HT-29 (cell line): ENCODE data around the gene PSMA3. TPM values are rescaled to one million over a fixed set of nuclear protein-coding genes. Genes with fewer than 3 reads are reported as not detected.
"Not testable (repeated sequence)": the region's sequence is repeated elsewhere in the genome, so short reads cannot be mapped to it uniquely, and the experiment has no call there.

Experiments used
- DNase-seq: peaks from one replicate; pipeline ENCODE4 v3.0.0-alpha.2; 2015; ENCODE audit warnings: low spot score
- total RNA-seq: library from RNA; depleted of rRNA; stranded (reverse); fragments of >200 nt; shearing (Covaris generic); gene quantifications from 2 replicates; pipeline ENCODE4 v1.2.3, GENCODE V29; 2014; rRNA removed

The PSMA3 gene
- total RNA-seq = 104 and 112 TPM in 2 replicates

- DNase-seq = peak; percentile 94
Observed at GRCh38 chr14:58244556-58245387, at the start of gene PSMA3. PSMA3 (plus strand) TSS chr14:58244843; CDS start chr14:58244921, 78 bp downstream.

- no peak for DNase-seq
Observed at GRCh38 chr14:58196198-58196597, 48.4 kb upstream of the PSMA3 start.

- DNase-seq = no peak
Observed at GRCh38 chr14:58198086-58198485, 46.6 kb upstream of the PSMA3 start.

GRCh38 chr14:58199726-58200479 lies 44.7 kb upstream of the PSMA3 start, which contains the start of gene ACTR10:
ACTR10 (plus strand) TSS chr14:58200149; CDS start chr14:58200218, 69 bp downstream.
- DNase-seq = peak; percentile 85

- DNase-seq = no peak
Observed at GRCh38 chr14:58200480-58200841, 44.2 kb upstream of the PSMA3 start.

GRCh38 chr14:58200846-58201245 lies 43.8 kb upstream of the PSMA3 start:
- no peak for DNase-seq

GRCh38 chr14:58213176-58213575 lies 31.5 kb upstream of the PSMA3 start:
- DNase-seq = no peak

- no peak for DNase-seq
Observed at GRCh38 chr14:58215191-58215914, 29.3 kb upstream of the PSMA3 start.

- no peak for DNase-seq
Observed at GRCh38 chr14:58216544-58216943, 28.1 kb upstream of the PSMA3 start.

- no peak for DNase-seq
Observed at GRCh38 chr14:58227096-58227819, 17.4 kb upstream of the PSMA3 start.

- DNase-seq = no peak
Observed at GRCh38 chr14:58238252-58239243, 6.1 kb upstream of the PSMA3 start.

- DNase-seq = peak; percentile 78
Observed at GRCh38 chr14:58239244-58240195, 5.1 kb upstream of the PSMA3 start.

GRCh38 chr14:58243790-58244555 lies 670 bp upstream of the PSMA3 start:
- no peak for DNase-seq

- no peak for DNase-seq
Observed at GRCh38 chr14:58245562-58245961, 919 bp downstream of the PSMA3 start.

- no peak for DNase-seq
Observed at GRCh38 chr14:58249611-58250010, 5.0 kb downstream of the PSMA3 start.

GRCh38 chr14:58258156-58258555 lies 13.5 kb downstream of the PSMA3 start:
- DNase-seq = no peak

- not testable (repeated sequence) for DNase-seq
Observed at GRCh38 chr14:58262005-58262404, 17.4 kb downstream of the PSMA3 start.

GRCh38 chr14:58265401-58265800 lies 20.8 kb downstream of the PSMA3 start:
- no peak for DNase-seq
